HT1080 (cell line): ENCODE measurements around the gene SPACA4. TPM values are rescaled to one million over a fixed set of nuclear protein-coding genes. Genes with fewer than 3 reads are reported as not detected.
A peak's percentile ranks its signal among the peaks of the same experiment; 100 is the strongest.
"Not testable (repeated sequence)": the region's sequence is repeated elsewhere in the genome, so short reads cannot be mapped to it uniquely, and the experiment has no call there.

Experiments used
- DNase-seq: peaks from one replicate; pipeline ENCODE4 v3.0.0-alpha.2; 2015; ENCODE audit warnings: low read depth
- polyA plus RNA-seq, 2 experiments: library from polyadenylated mRNA; depleted of rRNA; stranded (reverse); fragments of >200 nt; gene quantifications; 2 replicates each; pipeline ENCODE4 v1.2.3, GENCODE V29; 2015
- total RNA-seq: library from RNA; depleted of rRNA; stranded (reverse); fragments of >200 nt; shearing (Covaris generic); gene quantifications from 2 replicates; pipeline ENCODE4 v1.2.3, GENCODE V29; 2014; rRNA removed

SPACA4 gene, protein sequence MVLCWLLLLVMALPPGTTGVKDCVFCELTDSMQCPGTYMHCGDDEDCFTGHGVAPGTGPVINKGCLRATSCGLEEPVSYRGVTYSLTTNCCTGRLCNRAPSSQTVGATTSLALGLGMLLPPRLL
- not detected in 2 replicates for total RNA-seq
- polyA plus RNA-seq (2015; cell fraction: cytosol; rRNA removed), result not detected in 2 replicates
- not detected in 2 replicates for polyA plus RNA-seq (2015; cell fraction: nucleus; rRNA removed)

DNA sequence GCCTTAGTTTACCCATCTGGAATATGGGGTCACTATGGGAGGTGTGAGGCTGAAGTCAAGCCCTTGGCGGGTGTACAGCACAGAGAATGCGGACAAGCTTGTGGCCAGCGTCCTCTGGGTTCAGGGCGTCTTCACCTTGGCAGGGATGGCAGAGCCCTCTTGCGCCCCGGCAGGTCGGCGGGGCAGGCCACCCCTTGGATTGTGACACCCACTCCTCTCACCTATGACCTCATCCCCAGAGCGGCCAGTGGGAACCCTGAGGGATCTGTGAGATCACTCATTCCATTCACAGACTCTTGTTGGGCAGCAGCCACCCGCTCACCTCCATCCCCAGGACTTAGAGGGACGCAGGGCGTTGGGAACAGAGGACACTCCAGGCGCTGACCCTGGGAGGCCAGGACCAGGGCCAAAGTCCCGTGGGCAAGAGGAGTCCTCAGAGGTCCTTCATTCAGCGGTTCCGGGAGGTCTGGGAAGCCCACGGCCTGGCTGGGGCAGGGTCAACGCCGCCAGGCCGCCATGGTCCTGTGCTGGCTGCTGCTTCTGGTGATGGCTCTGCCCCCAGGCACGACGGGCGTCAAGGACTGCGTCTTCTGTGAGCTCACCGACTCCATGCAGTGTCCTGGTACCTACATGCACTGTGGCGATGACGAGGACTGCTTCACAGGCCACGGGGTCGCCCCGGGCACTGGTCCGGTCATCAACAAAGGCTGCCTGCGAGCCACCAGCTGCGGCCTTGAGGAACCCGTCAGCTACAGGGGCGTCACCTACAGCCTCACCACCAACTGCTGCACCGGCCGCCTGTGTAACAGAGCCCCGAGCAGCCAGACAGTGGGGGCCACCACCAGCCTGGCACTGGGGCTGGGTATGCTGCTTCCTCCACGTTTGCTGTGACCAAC lies at the start of gene SPACA4:
Gene SPACA4 (plus strand): TSS at position 280 of the 896 bp plus-strand sequence. CDS start 237 bp downstream, at position 517.
- no peak for DNase-seq

DNA sequence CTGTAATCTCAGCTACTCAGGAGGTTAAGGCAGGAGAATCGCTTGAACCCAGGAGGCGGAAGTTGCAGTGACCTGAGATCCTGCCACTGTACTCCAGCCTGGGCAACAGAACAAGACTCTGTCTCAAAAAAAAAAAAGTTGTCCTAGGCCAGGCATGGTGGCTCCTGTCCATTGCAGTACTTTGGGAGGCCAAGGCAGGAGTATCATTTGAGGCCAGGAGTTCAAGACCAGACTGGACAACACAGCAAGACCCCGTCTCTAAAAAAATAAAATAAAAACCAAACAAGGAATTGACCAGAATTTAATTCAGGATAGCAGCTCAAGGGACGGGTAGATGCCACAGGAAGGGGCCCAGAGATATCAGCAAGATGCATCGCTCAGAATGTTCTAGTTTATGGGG lies 49.7 kb upstream of the SPACA4 start:
- no peak for DNase-seq

DNA sequence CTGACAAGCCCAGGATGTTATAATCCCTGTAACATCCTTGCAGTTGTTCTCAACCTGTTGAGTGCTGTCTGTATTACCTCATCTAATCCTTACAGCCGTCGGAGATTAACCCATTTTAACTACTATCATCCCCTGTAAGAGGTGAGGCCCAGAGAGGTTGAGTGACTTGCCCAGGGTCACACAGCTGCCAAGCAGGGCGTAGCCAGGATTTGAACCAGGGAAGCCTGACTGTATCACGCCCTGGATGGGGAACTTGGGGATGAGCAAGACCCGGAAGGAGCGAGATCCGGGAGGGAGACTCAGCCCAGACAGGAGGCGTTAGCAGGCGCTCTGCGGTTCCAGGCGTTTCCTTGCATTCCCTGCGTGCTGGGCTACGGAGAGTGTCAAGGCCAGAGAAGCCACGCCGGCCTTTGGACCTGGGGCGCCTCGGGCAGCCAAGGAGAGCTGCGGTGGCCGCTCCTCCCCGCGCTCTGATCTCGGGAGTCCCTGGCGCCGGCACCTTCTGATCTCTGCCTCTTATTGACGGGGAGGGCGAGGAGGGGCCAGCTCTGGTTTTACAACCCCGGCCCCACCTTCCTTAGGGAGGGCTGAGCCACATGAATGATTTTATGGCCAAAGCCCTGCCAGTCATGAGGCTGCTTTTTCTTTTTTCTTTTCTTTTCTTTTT lies 48.4 kb upstream of the SPACA4 start:
- peak; percentile 73 for DNase-seq

DNA sequence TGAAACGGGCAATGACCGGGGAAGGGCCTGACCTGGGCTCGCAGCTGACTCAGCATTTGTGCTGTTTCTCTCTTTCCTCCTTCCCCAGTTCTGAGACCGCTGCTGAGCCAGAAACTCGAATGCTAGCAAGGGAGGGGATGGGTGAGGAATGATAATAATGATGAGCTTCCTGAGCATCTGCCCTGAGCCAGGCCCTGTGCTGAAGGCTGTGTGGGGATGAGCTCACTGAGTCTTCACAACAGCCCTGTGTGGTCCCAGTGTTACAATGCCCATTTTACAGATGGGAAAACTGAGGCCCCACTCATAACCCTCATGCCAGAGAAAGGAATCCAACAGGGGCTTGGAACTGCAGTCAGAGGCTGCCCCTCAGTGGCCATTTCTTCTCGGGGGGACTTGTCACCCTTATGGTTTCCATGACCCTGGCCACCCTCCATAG lies 46.4 kb upstream of the SPACA4 start:
- DNase-seq, result no peak

DNA sequence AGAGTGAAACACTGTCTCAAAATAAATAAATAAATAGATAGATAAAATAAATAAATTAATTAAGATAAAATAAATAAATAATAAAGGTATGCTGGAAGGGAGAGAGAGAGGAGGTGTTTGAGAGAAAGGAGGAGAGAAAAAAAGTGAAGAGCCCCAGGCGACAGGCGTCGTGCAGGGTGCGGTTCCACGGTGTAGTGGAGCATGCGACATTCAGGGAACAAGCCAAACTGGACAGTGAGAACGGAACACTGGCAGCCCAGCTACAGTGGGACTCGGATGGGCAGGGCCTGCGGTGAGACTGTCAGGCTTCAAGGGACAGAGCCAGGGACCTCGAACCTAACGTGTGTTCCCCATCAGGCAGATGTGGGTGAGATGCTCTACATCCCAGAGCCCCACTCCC lies 45.1 kb upstream of the SPACA4 start:
- no peak for DNase-seq

DNA sequence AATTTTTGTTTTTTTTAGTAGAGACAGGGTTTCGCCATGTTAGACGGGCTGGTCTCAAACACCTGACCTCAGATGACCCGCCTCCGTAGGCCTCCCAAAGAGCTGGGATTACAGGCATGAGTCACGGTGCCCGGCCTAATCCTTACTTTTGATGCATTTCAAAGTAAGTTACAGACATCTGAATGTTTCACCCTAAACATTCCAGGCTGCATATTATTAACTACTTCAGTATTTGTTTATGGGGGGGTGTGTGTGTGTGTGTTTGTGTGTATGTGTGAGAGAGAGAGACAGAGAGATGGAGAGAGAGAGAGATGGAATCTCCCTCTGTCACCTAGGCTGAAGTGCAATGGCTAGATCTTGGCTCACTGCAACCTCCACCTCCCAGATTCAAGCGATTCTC lies 41.5 kb upstream of the SPACA4 start:
- DNase-seq, result peak; percentile 53

DNA sequence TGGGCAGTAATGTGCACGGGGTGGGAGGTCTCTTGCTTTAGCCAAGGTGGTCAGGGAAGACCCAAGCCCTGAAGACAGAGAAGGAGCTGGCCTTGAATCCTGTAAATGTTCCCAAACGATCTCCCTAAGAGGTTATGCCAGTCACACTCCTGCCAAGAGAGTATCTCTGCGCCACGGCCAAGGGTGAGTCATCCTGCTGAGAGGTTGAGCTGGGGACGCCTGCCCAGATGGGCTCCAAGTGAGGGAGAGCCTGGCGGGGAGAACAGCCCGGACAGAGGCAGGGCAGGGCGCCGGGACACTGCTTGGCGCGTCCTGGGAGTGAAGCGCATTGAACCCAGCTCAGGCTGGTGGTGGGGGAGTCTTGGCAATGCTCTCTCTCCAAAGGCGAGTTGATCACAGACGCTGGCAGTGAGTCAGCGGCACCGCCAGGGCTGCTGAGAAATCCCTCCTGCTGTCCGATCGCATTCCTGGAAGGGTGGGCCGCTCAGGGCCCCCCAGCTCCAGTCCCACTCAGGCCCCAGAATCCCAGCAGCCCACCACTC lies 38.1 kb upstream of the SPACA4 start:
- DNase-seq, result peak; percentile 95

DNA sequence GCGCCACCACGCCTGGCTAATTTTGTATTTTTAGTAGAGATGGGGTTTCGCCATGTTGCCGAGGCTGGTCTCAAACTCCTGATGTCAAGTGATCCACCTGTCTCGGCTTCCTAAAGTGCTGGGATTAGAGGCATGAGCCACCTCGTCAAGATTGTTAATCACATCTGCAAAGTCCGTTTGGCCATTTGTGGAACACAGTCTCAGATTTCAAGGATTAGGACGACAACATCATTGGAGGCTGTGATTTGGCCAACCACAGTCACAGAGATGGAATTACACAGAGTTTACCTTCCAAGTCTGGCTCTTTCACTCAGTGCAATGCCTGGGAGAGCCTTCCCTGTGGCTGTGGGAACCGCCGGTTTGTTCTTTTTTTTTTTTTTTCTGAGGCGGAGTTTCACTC lies 36.7 kb upstream of the SPACA4 start:
- no peak for DNase-seq

DNA sequence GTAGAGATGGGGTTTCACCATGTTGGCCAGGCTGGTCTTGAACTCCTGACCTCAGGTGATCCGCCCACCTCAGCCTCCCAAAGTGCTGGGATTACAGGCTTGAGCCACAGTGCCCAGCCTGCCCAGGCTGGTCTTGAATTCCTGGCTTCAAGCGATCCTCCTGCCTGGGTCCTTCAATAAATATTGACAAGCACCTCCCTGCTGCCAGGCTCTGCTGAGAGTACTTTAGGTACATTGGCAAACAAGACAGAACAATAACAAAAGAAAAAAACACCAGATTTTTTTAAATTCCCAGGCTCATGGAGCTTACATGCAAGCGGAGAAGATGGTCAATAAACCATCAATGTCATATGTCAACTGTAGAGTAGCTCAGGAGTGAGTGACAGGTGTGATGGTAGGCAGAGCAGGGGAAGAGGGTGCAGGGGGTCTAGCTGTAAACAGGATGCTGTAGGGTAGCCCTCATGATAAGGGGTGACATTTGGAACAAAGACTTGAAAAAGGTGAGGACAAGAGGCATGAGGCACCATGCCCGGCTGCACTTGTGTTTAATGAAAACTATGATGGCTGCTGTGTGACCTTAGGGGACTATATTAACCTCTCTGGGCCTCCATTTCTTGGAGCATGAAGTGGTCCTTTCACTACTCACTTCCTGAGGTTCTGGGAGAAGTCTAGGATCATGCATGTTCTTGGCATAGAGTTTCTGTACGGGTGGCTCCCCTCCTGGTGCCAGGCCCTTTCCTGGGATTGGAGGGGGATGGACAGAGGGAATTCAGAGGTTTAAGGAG lies 35.0 kb upstream of the SPACA4 start:
- DNase-seq, result no peak

DNA sequence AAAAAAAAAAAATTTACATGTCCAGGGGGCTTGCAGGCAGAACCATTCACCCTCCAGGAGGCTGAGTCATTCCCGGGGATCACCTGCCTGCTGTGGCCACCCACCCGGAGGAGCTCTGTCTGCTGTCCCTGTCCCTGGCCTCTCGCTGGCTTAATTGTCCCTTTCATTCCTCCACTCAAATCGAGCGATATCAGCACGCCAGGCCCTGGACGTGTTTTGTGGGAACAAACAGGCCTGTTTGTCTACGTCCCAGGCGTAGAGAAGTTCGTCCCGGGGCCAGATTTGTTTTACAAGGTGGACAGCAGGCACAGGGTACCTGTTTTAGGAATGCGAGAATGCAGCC lies 33.4 kb upstream of the SPACA4 start:
- no peak for DNase-seq

DNA sequence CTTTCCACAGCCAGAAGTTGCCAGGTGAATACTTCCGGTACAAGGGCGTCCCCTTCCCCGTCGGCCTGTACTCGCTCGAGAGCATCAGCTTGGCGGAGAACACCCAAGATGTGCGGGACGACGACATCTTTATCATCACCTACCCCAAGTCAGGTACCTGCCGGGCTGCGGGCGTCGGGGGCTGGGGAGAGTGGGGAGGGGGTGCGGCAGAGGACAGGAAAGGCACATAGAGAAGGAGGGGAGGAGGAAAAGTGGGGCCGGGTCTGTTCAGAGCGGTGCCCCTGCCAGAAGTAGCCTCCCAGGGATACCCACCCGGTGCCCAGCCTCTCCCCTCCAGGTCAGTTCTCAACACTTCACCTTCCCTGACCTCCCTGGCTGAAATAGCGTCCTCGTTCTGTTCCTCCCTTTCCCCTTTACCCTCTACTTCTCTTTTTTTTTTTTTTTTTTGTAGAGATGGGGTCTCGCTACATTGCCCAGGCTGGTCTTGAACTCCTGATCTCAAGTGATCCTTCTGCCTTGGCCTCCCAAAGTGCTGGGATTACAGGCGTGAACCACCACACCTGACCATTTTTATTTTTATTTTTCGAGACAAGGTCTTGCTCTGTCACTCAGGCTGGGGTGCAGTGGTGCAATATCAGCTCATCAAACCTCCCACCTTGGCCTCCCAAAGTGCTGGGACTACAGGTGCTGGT lies 30.5 kb upstream of the SPACA4 start:
- no peak for DNase-seq

DNA sequence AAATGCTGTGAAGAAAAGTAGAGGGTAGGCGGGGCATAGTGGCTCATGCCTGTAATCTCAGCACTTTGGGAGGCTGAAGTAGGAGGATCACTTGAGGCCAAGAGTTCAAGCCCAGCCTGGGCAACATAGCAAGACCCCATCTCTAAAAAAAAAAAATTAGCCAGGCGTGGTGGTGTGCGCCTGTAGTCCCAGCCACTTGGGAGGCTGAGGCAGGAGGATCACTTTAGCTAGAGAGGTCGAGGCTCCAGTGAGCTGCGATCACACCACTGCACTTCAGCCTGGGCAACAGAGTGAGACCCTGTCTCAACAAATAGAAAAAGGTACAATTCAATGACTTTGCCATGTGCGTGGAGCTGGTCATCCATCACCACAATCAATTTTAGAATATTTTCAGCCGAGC lies 28.6 kb upstream of the SPACA4 start:
- not testable (repeated sequence) for DNase-seq

DNA sequence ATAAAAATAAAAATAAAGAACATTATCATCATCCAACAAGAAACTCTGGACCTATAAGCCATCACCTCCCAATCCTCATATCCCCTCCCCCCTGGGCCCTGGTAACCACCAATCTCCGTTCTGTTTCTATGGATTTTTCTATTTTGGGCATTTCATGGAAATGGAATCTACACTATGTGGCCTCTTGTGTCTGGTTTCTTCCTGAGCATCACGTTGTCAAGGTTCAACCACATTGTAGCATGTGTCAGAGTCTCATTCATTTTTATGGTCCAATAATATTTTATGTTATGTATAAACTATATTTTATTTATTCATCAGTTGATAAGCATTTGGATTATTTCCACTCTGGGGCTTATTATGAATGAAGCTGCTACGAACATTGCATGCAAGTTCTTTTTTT lies 27.7 kb upstream of the SPACA4 start:
- DNase-seq, result no peak

DNA sequence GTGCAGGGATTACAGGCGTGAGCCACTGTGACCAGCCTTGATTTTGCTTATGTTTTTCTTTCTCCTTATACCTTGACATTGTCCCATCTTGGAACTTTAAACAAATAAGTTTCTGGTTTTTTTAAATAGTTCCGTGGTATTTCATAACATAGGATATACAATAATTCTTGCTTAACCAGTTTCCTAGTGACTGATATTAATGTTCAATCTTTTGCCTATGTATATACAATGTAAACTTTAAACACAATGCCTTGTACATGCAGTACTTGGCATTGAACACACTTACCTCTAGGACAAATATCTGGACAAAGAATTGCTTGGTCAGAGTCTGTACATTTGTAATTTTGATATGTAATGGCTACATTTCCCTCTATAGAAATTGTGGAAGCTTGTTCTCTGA lies 24.4 kb upstream of the SPACA4 start:
- no peak for DNase-seq

DNA sequence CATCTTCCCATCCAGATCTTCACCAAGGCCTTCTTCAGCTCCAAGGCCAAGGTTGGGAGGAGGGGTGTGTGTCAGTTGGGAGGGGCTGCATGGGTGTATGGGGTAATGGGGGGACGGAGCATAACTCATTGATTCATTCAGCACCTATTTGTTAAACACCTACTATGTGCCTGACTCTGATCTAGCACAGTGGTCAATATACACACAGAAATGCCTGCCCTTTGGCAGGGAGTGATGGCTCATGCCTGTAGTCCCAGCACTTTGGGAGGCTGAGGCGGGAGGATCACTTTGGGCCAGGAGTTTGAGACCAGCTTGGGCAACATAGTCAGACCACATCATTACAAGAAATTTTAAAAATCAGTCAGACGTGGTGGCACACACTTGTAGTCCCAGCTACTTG lies 19.2 kb upstream of the SPACA4 start:
- DNase-seq, result no peak

DNA sequence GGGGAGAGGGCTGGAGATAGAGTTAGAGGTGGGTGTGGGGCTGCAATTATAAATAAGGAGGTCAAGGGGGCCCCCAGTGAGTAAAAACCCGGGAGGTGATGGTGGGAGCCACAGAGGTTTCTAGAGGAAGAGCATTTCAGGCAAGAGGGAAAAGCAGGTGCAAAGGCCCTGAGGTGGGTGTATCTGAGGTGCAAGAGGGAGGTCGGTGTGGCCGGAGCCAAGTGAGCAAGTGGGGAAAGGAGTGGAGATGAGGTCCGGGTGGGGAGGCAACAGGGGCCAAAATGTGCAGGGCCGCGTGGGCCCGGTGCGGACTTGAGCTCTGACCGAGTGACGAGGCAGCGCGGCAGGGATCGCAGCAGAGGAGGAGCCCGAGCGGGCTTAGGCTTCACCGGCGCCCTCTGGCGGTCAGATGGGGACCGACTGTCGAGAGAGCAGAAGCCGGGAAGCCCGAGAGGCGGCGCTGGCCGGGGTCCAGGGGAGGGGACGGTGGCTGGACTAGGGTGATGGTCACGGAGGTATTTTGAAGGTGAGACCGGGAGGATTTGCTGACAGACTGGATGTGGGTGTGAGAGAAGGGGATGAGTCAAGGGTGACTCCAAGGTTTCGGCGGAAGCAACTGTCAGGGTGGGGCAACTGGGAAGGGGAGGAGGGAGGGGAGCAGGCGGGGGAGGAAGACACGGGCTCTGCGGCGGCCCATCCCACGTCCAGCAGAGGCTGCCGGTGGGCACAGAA lies 17.7 kb upstream of the SPACA4 start:
- peak; percentile 93 for DNase-seq

DNA sequence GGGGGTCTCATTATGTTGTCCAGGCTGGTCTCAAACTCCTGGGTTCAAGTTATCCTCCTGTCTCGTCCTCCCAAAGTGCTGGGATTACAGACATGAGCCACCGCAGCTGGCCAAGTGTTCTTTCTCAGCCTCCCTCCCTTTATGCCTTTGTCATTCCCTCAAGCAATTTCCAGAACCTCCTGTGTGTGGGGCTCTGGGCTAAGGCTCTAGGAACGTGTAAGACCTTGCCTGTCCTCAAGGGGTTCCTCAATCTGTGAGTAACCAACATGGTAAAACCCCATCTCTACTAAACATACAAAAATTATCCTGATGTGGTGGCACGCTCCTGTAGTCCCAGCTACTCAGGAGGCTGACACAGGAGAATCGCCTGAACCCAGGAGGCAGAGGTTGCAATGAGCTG lies 15.5 kb upstream of the SPACA4 start:
- DNase-seq, result no peak

DNA sequence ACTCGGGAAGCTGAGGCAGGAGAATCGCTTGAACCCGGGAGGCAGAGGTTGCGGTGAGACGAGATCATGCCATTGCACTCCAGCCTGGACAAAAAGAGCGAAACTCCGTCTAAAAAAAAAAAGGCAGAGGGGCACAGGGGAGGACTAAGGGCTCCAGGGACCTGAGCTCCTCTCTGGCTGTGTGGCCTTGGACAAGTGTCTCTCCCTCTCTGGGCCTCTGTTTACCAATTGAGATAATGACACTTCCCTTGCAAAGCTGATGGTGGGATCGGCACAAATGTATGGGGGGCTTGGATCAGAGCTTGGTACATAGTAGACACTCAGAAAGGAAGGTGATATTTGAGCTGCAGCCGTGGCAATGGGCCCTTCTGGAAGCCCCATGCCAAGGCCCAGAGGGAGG lies 11.4 kb upstream of the SPACA4 start:
- DNase-seq, result no peak

DNA sequence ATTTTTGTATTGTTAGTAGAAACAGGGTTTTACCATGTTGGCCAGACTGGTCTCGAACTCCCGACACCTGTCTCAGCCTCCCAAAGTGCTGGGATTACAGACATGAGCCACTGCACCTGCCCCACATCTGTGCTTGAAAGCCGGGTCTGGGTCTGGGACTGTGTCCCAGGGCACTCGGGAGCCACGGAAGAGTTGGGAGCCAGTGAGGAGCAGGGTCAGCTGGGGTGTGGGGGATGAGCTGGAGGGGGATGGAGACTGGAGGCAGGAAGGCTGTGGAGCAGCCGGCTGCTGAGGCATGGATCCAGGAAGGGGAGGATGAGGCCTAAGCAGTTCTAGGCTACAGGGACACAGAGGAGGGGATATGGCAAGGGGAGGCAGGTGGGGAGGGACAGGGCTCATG lies 10.7 kb upstream of the SPACA4 start:
- no peak for DNase-seq

DNA sequence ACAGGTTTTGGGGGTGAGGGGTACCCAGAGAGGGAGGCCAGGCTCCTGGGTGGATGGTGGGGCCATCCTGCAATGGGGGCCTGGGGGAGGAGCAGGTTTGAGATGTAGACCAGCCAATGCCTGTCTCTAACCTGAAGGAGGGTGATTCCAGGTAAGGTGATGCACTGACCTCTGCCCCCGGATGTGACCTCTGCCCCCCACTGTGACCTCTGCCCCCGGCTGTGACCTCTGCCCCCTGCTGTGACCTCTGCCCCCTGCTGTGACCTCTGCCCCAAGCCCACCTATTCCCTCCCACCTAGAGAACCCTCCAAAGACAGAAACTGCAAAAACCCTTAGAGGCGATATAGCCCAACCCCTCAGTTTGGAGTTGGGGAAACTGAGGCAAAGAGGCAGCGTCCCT lies 10.3 kb upstream of the SPACA4 start:
- no peak for DNase-seq
